ENCODE results near the gene EML3.

The EML3 gene

DNA sequence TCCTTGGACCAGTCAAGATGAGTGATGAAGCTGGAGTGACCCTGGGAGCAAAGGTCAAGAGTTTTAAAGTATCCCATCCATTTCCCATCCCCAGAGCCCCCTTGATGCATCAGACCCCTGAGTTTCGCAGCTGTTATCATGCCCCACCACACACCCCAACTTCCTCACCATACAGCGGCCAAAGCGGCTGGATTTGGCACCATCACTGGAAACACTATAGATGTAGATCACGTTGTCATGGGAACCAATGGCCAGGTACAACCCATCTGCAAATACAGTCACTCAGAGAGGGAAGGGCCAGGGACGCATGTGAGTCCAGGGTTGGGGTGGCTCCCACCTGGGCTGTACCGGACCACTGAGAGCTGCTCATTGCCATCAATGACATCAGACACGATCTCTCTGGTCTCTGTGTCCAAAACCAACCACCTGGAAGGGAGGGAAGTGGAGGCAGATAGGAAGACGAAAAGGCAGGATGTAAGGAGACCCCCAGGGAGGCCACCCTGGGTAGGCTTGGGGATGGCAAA is 8.7 kb downstream of the EML3 start:
- no peak overlapping the region for H3K4me2 ChIP-seq (ENCODE audit: insufficient read depth, low read length, poor library complexity, severe bottlenecking)
- H4K91ac ChIP-seq (ENCODE audit: low read depth, low read length, poor library complexity): no peak overlapping the region
- H2BK120ac ChIP-seq (ENCODE audit: low read depth, low read length): no peak overlapping the region
- no peak overlapping the region for H3K4ac ChIP-seq (ENCODE audit: low read length)
- H2AFZ ChIP-seq (ENCODE audit: low read length): no peak overlapping the region
- H2BK15ac ChIP-seq (ENCODE audit: low read length): no peak overlapping the region
- H3K27ac ChIP-seq (replicated peaks; ENCODE audit: low read length): no peak overlapping the region
- no peak overlapping the region for H3K14ac ChIP-seq (ENCODE audit: low read length)
- H3K18ac ChIP-seq (ENCODE audit: low read length): no peak overlapping the region
- no peak overlapping the region for H3K9ac ChIP-seq (ENCODE audit: low read depth, low read length, poor library complexity)
- H3K4me3 ChIP-seq (ENCODE audit: low read length in 2 of 2): no peak overlapping the region
- H3K9me3 ChIP-seq (replicated peaks in 1 of 2; ENCODE audit: control insufficient read depth in 2 of 2, insufficient read depth in 1 of 2, low read depth in 1 of 2, low read length in 2 of 2): no peaks in the 10 kb centered on the region
- peaks cover 8% of the 10 kb centered on the region for H3K79me1 ChIP-seq (ENCODE audit: low read depth, low read length)
- H3K27me3 ChIP-seq (ENCODE audit: control insufficient read depth in 3 of 3, insufficient read depth in 3 of 3, low read depth in 1 of 3, low read length in 3 of 3): peaks cover 0 to 17% (median 0%) of the 10 kb centered on the region in 3 experiments
- H2BK5ac ChIP-seq (ENCODE audit: low read length): no peak overlapping the region
- WGBS, 2 donors (ENCODE audit: extremely low coverage in 2 of 2, insufficient read length in 2 of 2, insufficient replicate concordance in 1 of 2): no CpG with 5 or more reads among the region's 8 CpGs
- no peak overlapping the region for H4K8ac ChIP-seq (ENCODE audit: low read depth, low read length)
- H3K36me3 ChIP-seq (replicated peaks in 1 of 2; ENCODE audit: control insufficient read depth in 2 of 2, insufficient read depth in 2 of 2, low read length in 2 of 2): peaks cover 4 to 35% of the 10 kb centered on the region in 2 donors
- H2BK12ac ChIP-seq (ENCODE audit: low read length): no peak overlapping the region
- H3K23ac ChIP-seq (ENCODE audit: low read depth, low read length, poor library complexity): no peak overlapping the region
- no peak for DNase-seq (ENCODE audit: low spot score)
- peaks cover 19 to 34% of the 10 kb centered on the region in 2 donors for H3K4me1 ChIP-seq (ENCODE audit: control insufficient read depth in 2 of 2, insufficient read depth in 1 of 2, low read depth in 1 of 2, low read length in 2 of 2)
- H2AK5ac ChIP-seq (ENCODE audit: low read depth, low read length): no peak overlapping the region

GRCh38 chr11:62603072-62603408 is 9.5 kb downstream of the EML3 start:
- peak overlapping the region; percentile 90 for H3K4me2 ChIP-seq (ENCODE audit: insufficient read depth, low read length, poor library complexity, severe bottlenecking)

GRCh38 chr11:62602141-62603071 is 10.2 kb downstream of the EML3 start:
- no peak for DNase-seq (ENCODE audit: low spot score)

More at GRCh38 chr11:62603072-62603408, 9.5 kb downstream of the EML3 start:
- Histone ChIP-seq H3K79me1 (ENCODE audit: low read depth, low read length) (peaks cover 8% of the 10 kb centered on the region), H4K91ac (ENCODE audit: low read depth, low read length, poor library complexity) (no peak overlapping the region), H4K8ac (ENCODE audit: low read depth, low read length) (no peak overlapping the region), H2BK12ac (ENCODE audit: low read length) (peak overlapping the region; percentile 77), H2BK15ac (ENCODE audit: low read length) (peak overlapping the region; percentile 88), H3K9me3 (replicated peaks in 1 of 2; ENCODE audit: control insufficient read depth in 2 of 2, insufficient read depth in 1 of 2, low read depth in 1 of 2, low read length in 2 of 2) (no peaks in the 10 kb centered on the region), H3K4me3 (ENCODE audit: low read length in 2 of 2) (peak overlapping the region in 1 of 2 donors; percentile 78), H3K9ac (ENCODE audit: low read depth, low read length, poor library complexity) (peak overlapping the region; percentile 82), H3K27ac (replicated peaks; ENCODE audit: low read length) (no peak overlapping the region), H2BK5ac (ENCODE audit: low read length) (peak overlapping the region; percentile 33), H2AFZ (ENCODE audit: low read length) (no peak overlapping the region), H2BK120ac (ENCODE audit: low read depth, low read length) (peak overlapping the region; percentile 6), H3K23ac (ENCODE audit: low read depth, low read length, poor library complexity) (no peak overlapping the region), H3K4ac (ENCODE audit: low read length) (no peak overlapping the region), H3K18ac (ENCODE audit: low read length) (peak overlapping the region; percentile 96), H3K14ac (ENCODE audit: low read length) (no peak overlapping the region), H2AK5ac (ENCODE audit: low read depth, low read length) (peak overlapping the region; percentile 86), H3K36me3 (replicated peaks in 1 of 2; ENCODE audit: control insufficient read depth in 2 of 2, insufficient read depth in 2 of 2, low read length in 2 of 2) (peaks cover 10 to 40% of the 10 kb centered on the region in 2 donors), H3K4me1 (ENCODE audit: control insufficient read depth in 2 of 2, insufficient read depth in 1 of 2, low read depth in 1 of 2, low read length in 2 of 2) (peaks cover 19 to 37% of the 10 kb centered on the region in 2 donors), H3K27me3 (ENCODE audit: control insufficient read depth in 3 of 3, insufficient read depth in 3 of 3, low read depth in 1 of 3, low read length in 3 of 3) (peaks cover 0 to 17% (median 0%) of the 10 kb centered on the region in 3 experiments)
- no peak for DNase-seq (ENCODE audit: low spot score)
- no CpG with 5 or more reads among the region's 13 CpGs for WGBS, 2 donors (ENCODE audit: extremely low coverage in 2 of 2, insufficient read length in 2 of 2, insufficient replicate concordance in 1 of 2)

More at GRCh38 chr11:62602141-62603071, 10.2 kb downstream of the EML3 start:
- Histone ChIP-seq H3K4me1 (ENCODE audit: control insufficient read depth in 2 of 2, insufficient read depth in 1 of 2, low read depth in 1 of 2, low read length in 2 of 2) (peaks cover 19 to 37% of the 10 kb centered on the region in 2 donors), H3K9ac (ENCODE audit: low read depth, low read length, poor library complexity) (peak overlapping the region; percentile 82), H2AFZ (ENCODE audit: low read length) (peak overlapping the region; percentile 81), H3K4me2 (ENCODE audit: insufficient read depth, low read length, poor library complexity, severe bottlenecking) (peak overlapping the region; percentile 90), H3K79me1 (ENCODE audit: low read depth, low read length) (peaks cover 8% of the 10 kb centered on the region), H3K27ac (replicated peaks; ENCODE audit: low read length) (peak overlapping the region; percentile 52), H3K4ac (ENCODE audit: low read length) (no peak overlapping the region), H3K9me3 (replicated peaks in 1 of 2; ENCODE audit: control insufficient read depth in 2 of 2, insufficient read depth in 1 of 2, low read depth in 1 of 2, low read length in 2 of 2) (no peaks in the 10 kb centered on the region), H3K18ac (ENCODE audit: low read length) (peak overlapping the region; percentile 96), H3K14ac (ENCODE audit: low read length) (peak overlapping the region; percentile 92), H2BK5ac (ENCODE audit: low read length) (peak overlapping the region; percentile 33), H3K4me3 (ENCODE audit: low read length in 2 of 2) (peak overlapping the region in 1 of 2 donors; percentile 78), H2AK5ac (ENCODE audit: low read depth, low read length) (peak overlapping the region; percentile 86), H2BK12ac (ENCODE audit: low read length) (peak overlapping the region; percentile 77), H3K27me3 (ENCODE audit: control insufficient read depth in 3 of 3, insufficient read depth in 3 of 3, low read depth in 1 of 3, low read length in 3 of 3) (peaks cover 0 to 17% (median 0%) of the 10 kb centered on the region in 3 experiments), H3K23ac (ENCODE audit: low read depth, low read length, poor library complexity) (peak overlapping the region; percentile 82), H2BK120ac (ENCODE audit: low read depth, low read length) (peak overlapping the region; percentile 6), H4K8ac (ENCODE audit: low read depth, low read length) (no peak overlapping the region), H4K91ac (ENCODE audit: low read depth, low read length, poor library complexity) (peak overlapping the region; percentile 31), H3K36me3 (replicated peaks in 1 of 2; ENCODE audit: control insufficient read depth in 2 of 2, insufficient read depth in 2 of 2, low read length in 2 of 2) (peaks cover 17 to 43% of the 10 kb centered on the region in 2 donors), H2BK15ac (ENCODE audit: low read length) (peak overlapping the region; percentile 88)
- WGBS, 2 donors (ENCODE audit: extremely low coverage in 2 of 2, insufficient read length in 2 of 2, insufficient replicate concordance in 1 of 2): no CpG with 5 or more reads among the region's 96 CpGs

Measured in neuronal stem cell (in vitro differentiated cells).